ENCODE measurements around the gene AARS2. TPM values are rescaled to one million over a fixed set of nuclear protein-coding genes. Genes with fewer than 3 reads are reported as not detected.
A peak's percentile ranks its signal among the peaks of the same experiment; 100 is the strongest.
"Not testable (repeated sequence)": the region's sequence is repeated elsewhere in the genome, so short reads cannot be mapped to it uniquely, and the experiment has no call there.

Gene AARS2
- total RNA-seq, 4 donors from 2014 or later, result 14.1 to 24.7 (median 21.0) TPM

DNA sequence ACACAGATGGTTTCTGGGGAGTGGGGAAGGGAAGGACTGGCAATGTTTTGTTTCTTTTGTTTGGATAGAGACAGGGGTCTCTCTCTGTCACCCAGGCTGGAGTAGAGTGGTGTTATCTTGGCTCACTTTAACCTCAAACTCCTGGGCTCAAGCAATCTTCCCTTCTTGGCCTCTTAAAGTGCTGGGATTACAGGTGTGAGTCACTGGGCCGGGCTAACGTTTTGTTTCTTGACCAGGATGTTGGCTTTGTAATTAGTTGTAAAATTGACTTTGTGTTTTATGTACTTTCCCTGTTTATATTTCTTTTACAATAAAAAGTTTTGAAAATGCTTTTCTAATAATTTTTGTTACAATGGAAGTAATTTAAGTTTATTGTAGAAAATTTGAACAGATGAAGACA lies 40.2 kb upstream of the AARS2 start:
- H3K4me3 ChIP-seq, result no peak overlapping the region
- no peaks in the 10 kb centered on the region for H3K27me3 ChIP-seq
- H3K4me1 ChIP-seq, result no peaks in the 10 kb centered on the region
- no peak for DNase-seq
- H3K27ac ChIP-seq, result no peak overlapping the region
- H3K9me3 ChIP-seq, result no peaks in the 10 kb centered on the region
- H3K36me3 ChIP-seq, result no peaks in the 10 kb centered on the region
- intact Hi-C loops (cut with DNase I; ENCODE audit: low total_unique reads), result no loop called here
- no peak for TF ChIP-seq POLR2A (IDR thresholded peaks at IDR 0.05)
- TF ChIP-seq, protein P1, sequence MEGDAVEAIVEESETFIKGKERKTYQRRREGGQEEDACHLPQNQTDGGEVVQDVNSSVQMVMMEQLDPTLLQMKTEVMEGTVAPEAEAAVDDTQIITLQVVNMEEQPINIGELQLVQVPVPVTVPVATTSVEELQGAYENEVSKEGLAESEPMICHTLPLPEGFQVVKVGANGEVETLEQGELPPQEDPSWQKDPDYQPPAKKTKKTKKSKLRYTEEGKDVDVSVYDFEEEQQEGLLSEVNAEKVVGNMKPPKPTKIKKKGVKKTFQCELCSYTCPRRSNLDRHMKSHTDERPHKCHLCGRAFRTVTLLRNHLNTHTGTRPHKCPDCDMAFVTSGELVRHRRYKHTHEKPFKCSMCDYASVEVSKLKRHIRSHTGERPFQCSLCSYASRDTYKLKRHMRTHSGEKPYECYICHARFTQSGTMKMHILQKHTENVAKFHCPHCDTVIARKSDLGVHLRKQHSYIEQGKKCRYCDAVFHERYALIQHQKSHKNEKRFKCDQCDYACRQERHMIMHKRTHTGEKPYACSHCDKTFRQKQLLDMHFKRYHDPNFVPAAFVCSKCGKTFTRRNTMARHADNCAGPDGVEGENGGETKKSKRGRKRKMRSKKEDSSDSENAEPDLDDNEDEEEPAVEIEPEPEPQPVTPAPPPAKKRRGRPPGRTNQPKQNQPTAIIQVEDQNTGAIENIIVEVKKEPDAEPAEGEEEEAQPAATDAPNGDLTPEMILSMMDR (IDR thresholded peaks at IDR 0.05), result no peak

DNA sequence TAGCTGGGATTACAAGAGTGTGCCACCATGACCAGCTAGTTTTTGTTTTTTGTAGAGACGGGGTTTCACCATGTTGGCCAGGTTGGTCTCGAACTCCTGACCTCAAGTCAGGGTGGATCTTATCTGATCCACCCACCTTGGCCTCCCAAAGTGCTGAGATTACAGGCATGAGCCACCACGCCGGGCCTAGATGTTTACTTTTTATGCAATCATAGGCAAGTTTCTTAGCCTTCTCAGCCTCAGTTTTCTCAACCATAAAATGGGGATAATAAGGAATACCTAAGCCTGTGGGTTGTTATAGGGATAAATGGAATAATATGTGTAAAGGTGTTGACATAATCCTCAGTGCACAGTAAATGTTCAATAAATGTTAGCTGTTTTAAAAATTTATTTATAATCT lies 39.1 kb upstream of the AARS2 start:
- Histone ChIP-seq H3K9me3 (no peaks in the 10 kb centered on the region), H3K36me3 (no peaks in the 10 kb centered on the region), H3K4me3 (no peak overlapping the region), H3K27me3 (no peaks in the 10 kb centered on the region), H3K4me1 (no peaks in the 10 kb centered on the region), H3K27ac (no peak overlapping the region)
- no peak for DNase-seq
- no peak for TF ChIP-seq POLR2A (IDR thresholded peaks at IDR 0.05)
- TF ChIP-seq, protein P1 (IDR thresholded peaks at IDR 0.05), result no peak
- intact Hi-C loops (cut with DNase I; ENCODE audit: low total_unique reads), result no loop called here

DNA sequence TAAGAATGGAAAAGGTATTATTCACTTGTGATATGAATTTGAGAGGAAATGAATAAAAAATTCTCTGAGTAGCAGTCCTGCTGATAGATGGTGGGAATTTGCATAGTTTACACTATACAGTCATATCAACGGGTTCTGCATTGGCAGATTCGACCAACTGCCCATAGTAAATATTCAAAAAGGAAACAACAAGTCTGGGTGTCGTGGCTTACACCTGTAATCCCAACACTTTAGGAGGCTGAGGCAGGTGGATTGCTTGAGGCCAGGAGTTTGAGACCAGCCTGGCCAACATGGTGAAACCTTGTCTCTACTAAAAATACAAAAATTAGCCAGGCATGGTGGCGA lies 37.5 kb upstream of the AARS2 start:
- H3K27ac ChIP-seq; H3K36me3 ChIP-seq; H3K4me1 ChIP-seq; DNase-seq; H3K9me3 ChIP-seq; H3K27me3 ChIP-seq; intact Hi-C loops (cut with DNase I; ENCODE audit: low total_unique reads); H3K4me3 ChIP-seq: not testable (repeated sequence)

DNA sequence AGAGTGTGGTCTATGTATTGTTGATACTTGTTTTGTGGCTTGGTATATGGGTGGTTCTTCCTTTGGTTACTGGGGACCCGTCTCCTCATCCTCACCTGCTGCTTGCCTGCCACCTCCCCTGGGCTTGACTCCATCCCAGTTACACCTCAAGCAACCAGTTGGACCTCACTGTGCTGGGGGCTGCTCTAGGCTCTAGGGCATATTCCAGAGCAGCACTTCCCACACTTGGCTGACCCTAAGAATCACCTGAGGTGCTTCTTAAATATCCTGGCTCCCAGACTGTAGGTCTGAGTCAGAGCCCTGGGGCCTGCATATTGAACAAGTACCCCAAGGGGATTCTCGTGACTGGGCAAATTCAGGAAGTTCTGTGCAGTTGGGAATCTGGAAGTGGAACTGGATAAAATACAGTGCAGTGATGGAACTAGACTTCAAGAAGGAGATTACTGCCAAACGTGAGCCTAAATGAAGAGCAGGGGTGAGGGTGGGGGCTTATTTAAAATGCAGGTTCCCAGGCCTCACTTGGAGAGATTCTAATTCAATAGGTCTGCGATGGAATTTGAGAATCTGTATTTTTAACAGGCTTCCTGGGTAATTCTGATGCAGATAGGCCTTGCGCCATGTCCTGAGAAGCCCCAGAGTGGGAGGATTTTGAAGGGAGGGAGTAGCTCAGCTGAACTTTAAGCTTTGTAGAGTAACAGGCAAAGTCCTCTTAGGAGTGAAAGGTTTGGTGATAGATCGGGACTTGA lies 36.9 kb upstream of the AARS2 start:
- Histone ChIP-seq H3K4me3 (no peak overlapping the region), H3K27ac (no peak overlapping the region), H3K4me1 (no peaks in the 10 kb centered on the region), H3K9me3 (no peaks in the 10 kb centered on the region), H3K27me3 (no peaks in the 10 kb centered on the region), H3K36me3 (no peaks in the 10 kb centered on the region)
- intact Hi-C loops (cut with DNase I; ENCODE audit: low total_unique reads), result no loop called here
- no peak for TF ChIP-seq POLR2A (IDR thresholded peaks at IDR 0.05)
- TF ChIP-seq, protein P1 (IDR thresholded peaks at IDR 0.05), result no peak
- DNase-seq, result no peak

DNA sequence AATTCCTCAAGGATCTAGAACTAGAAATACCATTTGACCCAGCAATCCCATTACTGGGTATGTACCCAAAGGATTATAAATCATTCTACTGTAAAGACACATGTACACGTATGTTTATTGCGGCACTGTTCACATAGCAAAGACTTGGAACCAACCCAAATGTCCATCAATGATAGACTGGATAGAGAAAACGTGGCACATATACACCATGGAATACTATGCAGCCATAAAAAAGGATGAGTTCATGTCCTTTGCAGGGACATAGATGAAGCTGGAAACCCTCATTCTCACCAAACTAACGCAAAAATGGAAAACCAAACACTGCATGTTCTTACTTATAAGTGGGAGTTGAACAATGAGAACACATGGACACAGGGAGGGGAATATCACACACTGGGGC lies 33.7 kb upstream of the AARS2 start:
- H3K4me1 ChIP-seq; intact Hi-C loops (cut with DNase I; ENCODE audit: low total_unique reads); H3K27ac ChIP-seq; H3K9me3 ChIP-seq; H3K36me3 ChIP-seq; H3K27me3 ChIP-seq; DNase-seq; H3K4me3 ChIP-seq: not testable (repeated sequence)

DNA sequence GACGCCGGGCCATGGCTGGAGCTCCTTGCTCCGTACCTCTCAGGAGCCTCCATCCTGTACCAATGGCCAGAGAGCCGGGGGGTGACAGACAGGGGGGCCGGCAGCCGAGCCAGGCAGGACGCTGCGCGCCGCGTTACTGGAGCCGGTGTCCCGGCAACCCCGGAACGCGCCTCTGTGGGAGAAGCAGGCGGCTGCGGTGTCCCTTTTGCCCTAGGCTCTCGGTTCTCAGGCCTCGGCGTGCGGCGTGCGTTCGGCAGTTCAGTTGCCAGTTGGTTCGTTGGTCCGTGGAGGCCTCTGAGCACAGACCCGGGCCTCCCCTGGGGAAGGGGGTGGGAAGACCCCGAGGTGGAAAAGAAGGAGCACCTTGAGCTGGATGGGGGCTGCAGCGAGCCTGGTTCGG lies 29.3 kb upstream of the AARS2 start, which contains the start of gene SPATS1:
TSS of gene SPATS1 (plus strand) at position 162 of the 400 bp plus-strand sequence. CDS start 446 bp downstream, outside the sequence.
- DNase-seq, result peak; percentile 16 to 26
- H3K36me3 ChIP-seq, result no peaks in the 10 kb centered on the region
- intact Hi-C loops (cut with DNase I; ENCODE audit: low total_unique reads), result no loop called here
- H3K9me3 ChIP-seq, result no peaks in the 10 kb centered on the region
- H3K4me1 ChIP-seq, result no peaks in the 10 kb centered on the region
- TF ChIP-seq, protein P1 (IDR thresholded peaks at IDR 0.05), result no peak
- TF ChIP-seq POLR2A (IDR thresholded peaks at IDR 0.05), result no peak
- no peak within 1 kb of the TSS for H3K4me3 ChIP-seq
- H3K27me3 ChIP-seq, result no peaks in the 10 kb centered on the region
- no peak within 1 kb of the TSS for H3K27ac ChIP-seq

All from uterus (tissue), 4 donors.